Activated T-helper 2 cell treated with anti-CD3 and anti-CD28 coated beads, Interferon-gamma antibody, Interleukin-2, Interleukin-4, amounts not matched to agents 10 μg/mL and 5 μg/mL and 100 μg/mL, durations not matched to agents 14 hours and 24 hours and 36 hours (primary cell): ENCODE data around the gene BEST1. TPM values are rescaled to one million over a fixed set of nuclear protein-coding genes. Genes with fewer than 3 reads are reported as not detected.
"Not testable (repeated sequence)": the region's sequence is repeated elsewhere in the genome, so short reads cannot be mapped to it uniquely, and the experiment has no call there.

Source experiments
- DNase-seq: peaks from one replicate; pipeline ENCODE4 v3.0.0; 2021; ENCODE audit warnings: low spot score
- H3K27ac Mint-ChIP-seq: one replicate; pipeline ENCODE4 v1.8.0; 2021; ENCODE audit warnings: mixed read lengths
- H3K27me3 Mint-ChIP-seq: one replicate; pipeline ENCODE4 v1.8.0; 2021; ENCODE audit warnings: low read depth, mixed read lengths
- H3K36me3 Mint-ChIP-seq: one replicate; pipeline ENCODE4 v1.8.0; 2021; ENCODE audit warnings: low read depth, mixed read lengths
- H3K4me1 Mint-ChIP-seq: one replicate; pipeline ENCODE4 v1.8.0; 2021; ENCODE audit warnings: low read depth, mixed read lengths
- H3K4me3 Mint-ChIP-seq: one replicate; pipeline ENCODE4 v1.8.0; 2021; ENCODE audit warnings: low read depth, mild to moderate bottlenecking, moderate library complexity, mixed read lengths
- H3K9me3 Mint-ChIP-seq: one replicate; pipeline ENCODE4 v1.8.0; 2021; ENCODE audit warnings: mixed read lengths
- intact Hi-C: fragments of 100-400 bp; cut with micrococcal nuclease; formaldehyde crosslinking; loops from one replicate; pipeline ENCODE4 v1.15.1; 2023
- total RNA-seq: library from RNA; stranded (reverse); gene quantifications from 2 replicates; pipeline ENCODE4 v1.2.3, GENCODE V29; 2022

BEST1 gene
- total RNA-seq, 1 donor from 2014 or later = not detected

GRCh38 chr11:61940466-61940865 lies 9.7 kb upstream of the BEST1 start:
- Mint-ChIP-seq H3K36me3 (no peaks in the 10 kb centered on the region), H3K4me3 (no peak overlapping the region), H3K9me3 (peaks cover 6% of the 10 kb centered on the region), H3K27ac (no peak overlapping the region), H3K27me3 (peaks cover 19% of the 10 kb centered on the region), H3K4me1 (no peaks in the 10 kb centered on the region)
- intact Hi-C loops = no loop called here
- DNase-seq = no peak

GRCh38 chr11:61945191-61945590 lies 5.0 kb upstream of the BEST1 start:
- Mint-ChIP-seq H3K9me3 (no peaks in the 10 kb centered on the region), H3K4me3 (no peak overlapping the region), H3K27me3 (peaks cover 6% of the 10 kb centered on the region), H3K27ac (no peak overlapping the region), H3K4me1 (no peaks in the 10 kb centered on the region), H3K36me3 (no peaks in the 10 kb centered on the region)
- no peak for DNase-seq
- intact Hi-C loops = loop anchor here (5.0 kb wide), 1 partner anchor 162 kb away; no protein-coding TSS in a partner anchor

DNA sequence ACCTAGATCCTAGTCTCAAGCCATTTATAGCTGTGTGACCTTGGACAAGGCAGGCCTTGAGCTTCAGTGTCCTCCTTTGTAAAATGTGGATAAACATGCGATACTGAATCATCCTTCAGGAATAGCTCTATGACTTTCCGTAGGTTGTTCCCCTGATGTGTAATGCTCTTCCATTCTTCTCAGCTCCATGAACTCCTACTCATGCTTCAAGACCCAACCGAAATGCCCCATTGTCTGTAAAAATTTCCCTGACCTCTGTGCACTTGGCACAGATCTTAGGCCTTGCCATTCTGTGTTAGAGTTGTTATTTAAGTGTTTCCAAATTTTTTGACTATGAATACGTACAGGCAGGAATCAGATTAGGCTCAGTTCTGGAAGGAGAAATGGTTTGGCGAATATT lies 3.3 kb upstream of the BEST1 start:
- no peaks in the 10 kb centered on the region for H3K36me3 Mint-ChIP-seq
- H3K27me3 Mint-ChIP-seq = peaks cover 6% of the 10 kb centered on the region
- no peak for DNase-seq
- intact Hi-C loops = loop anchor here (1.0 to 5.0 kb wide), 4 partner anchors 48 to 160 kb away; no protein-coding TSS in a partner anchor
- H3K9me3 Mint-ChIP-seq = no peaks in the 10 kb centered on the region
- H3K4me1 Mint-ChIP-seq = no peaks in the 10 kb centered on the region
- H3K27ac Mint-ChIP-seq = no peak overlapping the region
- no peak overlapping the region for H3K4me3 Mint-ChIP-seq

DNA sequence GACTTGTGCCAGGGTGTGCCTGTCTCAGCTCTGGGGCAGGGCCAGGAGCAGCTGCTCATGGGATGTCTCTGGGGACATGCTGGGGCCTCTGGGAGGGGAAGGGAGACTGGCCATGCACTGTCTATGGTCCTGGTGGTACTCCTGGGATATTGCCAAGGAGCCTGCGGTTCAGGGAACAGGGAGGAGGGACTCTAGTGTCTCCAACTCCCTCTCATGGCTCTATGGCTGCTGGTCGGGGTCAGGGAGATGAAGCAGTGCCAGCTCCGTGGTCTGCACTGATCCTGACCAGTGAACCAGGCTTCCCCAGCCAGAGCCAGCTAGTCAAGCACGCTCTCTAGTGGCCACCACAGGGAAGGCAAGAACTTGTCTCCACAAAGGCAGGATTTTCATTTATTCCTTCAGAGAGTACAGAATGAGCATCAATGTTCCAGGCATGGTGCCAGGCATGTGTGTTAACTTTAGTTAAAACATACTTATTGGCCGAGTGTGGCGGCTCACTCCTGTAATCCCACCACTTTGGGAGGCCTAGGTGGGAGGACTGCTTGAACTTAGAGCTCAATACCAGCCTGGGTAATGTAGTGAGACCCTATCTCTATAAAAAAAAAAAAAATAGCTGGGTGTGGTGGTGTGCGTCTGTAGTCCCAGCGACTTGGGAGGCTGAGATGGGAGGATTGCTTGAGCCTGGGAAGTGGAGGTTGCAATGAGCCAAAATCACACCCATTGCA lies 2.5 kb upstream of the BEST1 start:
- H3K4me1 Mint-ChIP-seq = no peaks in the 10 kb centered on the region
- H3K36me3 Mint-ChIP-seq = no peaks in the 10 kb centered on the region
- intact Hi-C loops = loop anchor here (1.0 to 5.0 kb wide), 4 partner anchors 48 to 160 kb away; no protein-coding TSS in a partner anchor
- H3K9me3 Mint-ChIP-seq = no peaks in the 10 kb centered on the region
- no peak overlapping the region for H3K27ac Mint-ChIP-seq
- H3K4me3 Mint-ChIP-seq = no peak overlapping the region
- peak; percentile 49 for DNase-seq
- peaks cover 4% of the 10 kb centered on the region for H3K27me3 Mint-ChIP-seq

DNA sequence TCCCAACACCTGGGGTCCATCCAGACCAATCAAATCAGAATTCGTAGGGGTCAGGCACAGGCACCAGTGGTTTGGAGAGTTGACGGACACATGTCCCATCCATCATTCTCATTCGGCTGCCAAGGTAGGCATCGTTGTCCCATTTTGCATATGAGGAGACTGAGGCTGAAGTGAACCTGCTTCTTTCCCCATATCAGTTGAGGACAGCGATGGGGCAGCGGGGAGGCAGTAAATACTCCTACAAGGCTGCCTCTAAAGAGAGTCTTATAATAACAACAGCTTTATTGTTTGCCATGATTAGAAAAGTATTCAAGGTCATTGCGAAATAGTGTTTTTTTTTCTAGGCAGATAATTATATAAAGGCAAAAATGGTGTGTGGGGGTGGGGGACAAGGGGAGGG lies 1.6 kb upstream of the BEST1 start:
- Mint-ChIP-seq H3K27ac (no peak overlapping the region), H3K9me3 (no peaks in the 10 kb centered on the region), H3K4me3 (no peak overlapping the region), H3K4me1 (no peaks in the 10 kb centered on the region), H3K36me3 (no peaks in the 10 kb centered on the region), H3K27me3 (peaks cover 3% of the 10 kb centered on the region)
- DNase-seq = no peak
- intact Hi-C loops = loop anchor here (5.0 kb wide), 1 partner anchor 159 kb away; no protein-coding TSS in a partner anchor

DNA sequence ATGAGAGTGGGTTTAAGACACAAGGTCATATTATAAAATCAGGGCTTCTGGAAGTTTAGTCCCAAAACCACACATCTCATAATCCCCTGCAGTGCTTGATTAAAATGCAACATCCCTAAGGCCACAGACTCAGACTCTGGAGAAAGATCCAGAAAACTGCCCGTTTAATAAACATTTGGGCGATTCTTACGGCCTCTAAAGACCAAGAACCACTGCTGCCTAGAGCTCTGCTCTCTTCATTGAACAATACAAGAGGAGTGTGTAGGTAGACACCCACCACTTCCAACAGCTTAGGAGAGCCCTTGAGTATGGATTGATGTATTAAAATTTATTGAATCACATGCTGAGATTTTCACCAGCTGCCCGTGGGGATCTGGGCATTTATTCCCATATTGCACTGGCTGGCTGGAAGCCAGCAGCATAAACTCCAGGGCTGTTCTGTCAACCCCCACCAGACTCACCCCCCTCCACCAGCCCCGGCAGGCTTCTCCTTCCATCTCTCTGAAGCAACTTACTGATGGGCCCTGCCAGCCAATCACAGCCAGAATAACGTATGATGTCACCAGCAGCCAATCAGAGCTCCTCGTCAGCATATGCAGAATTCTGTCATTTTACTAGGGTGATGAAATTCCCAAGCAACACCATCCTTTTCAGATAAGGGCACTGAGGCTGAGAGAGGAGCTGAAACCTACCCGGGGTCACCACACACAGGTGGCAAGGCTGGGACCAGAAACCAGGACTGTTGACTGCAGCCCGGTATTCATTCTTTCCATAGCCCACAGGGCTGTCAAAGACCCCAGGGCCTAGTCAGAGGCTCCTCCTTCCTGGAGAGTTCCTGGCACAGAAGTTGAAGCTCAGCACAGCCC lies 749 bp upstream of the BEST1 start:
- intact Hi-C loops = loop anchor here (5.0 kb wide), 1 partner anchor 158 kb away; no protein-coding TSS in a partner anchor
- no peak overlapping the region for H3K27ac Mint-ChIP-seq
- no peak overlapping the region for H3K4me3 Mint-ChIP-seq
- H3K4me1 Mint-ChIP-seq = no peaks in the 10 kb centered on the region
- H3K9me3 Mint-ChIP-seq = no peaks in the 10 kb centered on the region
- peaks cover 8% of the 10 kb centered on the region for H3K27me3 Mint-ChIP-seq
- no peaks in the 10 kb centered on the region for H3K36me3 Mint-ChIP-seq
- no peak for DNase-seq

DNA sequence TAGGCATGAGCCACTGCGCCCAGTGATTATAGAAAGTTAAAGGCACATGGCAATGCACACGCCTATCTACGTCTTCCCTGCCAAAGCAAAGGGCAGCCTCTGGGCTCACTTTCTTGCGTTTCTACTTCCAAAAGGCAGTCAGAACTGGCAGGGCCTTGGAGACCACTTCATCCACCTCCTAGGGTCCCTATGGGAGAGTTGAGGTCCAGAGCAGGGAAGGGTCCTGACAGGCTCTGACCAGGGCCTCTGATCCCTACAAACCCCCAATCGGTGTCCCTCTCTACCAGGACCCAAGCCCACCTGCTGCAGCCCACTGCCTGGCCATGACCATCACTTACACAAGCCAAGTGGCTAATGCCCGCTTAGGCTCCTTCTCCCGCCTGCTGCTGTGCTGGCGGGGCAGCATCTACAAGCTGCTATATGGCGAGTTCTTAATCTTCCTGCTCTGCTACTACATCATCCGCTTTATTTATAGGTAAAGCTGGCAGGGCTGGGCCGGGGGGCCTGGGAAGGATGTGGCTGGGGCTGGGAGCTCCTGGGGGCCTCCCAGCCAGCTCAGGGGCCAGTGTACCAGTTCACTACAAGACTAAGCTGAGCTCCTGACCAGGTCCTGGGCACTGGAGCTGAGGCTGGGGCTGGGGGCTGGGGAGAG lies 1.5 kb downstream of the BEST1 start:
- Mint-ChIP-seq H3K27me3 (peaks cover 21% of the 10 kb centered on the region), H3K9me3 (no peaks in the 10 kb centered on the region), H3K27ac (no peak overlapping the region), H3K4me3 (no peak overlapping the region), H3K36me3 (no peaks in the 10 kb centered on the region), H3K4me1 (peaks cover 2% of the 10 kb centered on the region)
- no peak for DNase-seq
- intact Hi-C loops = no loop called here

DNA sequence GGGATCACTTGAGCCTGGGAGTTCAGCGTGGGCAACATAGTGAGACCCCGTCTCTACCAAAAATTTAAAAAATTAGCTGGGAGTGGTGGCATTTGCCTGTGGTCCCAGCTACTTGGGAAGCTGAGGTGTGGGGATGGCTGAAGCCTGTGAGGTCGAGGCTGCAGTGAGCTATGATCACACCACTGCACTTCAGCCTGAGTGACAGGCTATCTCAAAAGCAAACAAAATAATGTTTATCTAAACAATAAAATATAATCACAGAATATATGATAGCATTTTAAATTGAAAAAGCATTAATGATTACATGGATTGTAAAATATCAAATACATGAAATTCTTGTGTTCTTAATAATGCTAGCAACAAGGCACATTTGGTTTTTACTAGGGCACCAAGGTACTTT lies 2.7 kb downstream of the BEST1 start:
- Mint-ChIP-seq H3K27me3 (peaks cover 22% of the 10 kb centered on the region), H3K4me1 (peaks cover 2% of the 10 kb centered on the region), H3K4me3 (no peak overlapping the region), H3K36me3 (no peaks in the 10 kb centered on the region), H3K27ac (no peak overlapping the region), H3K9me3 (no peaks in the 10 kb centered on the region)
- intact Hi-C loops = no loop called here
- no peak for DNase-seq

- H3K27ac Mint-ChIP-seq, intact Hi-C loops, H3K9me3 Mint-ChIP-seq, DNase-seq, H3K4me1 Mint-ChIP-seq, H3K36me3 Mint-ChIP-seq, H3K4me3 Mint-ChIP-seq: not testable (repeated sequence)
- H3K27me3 Mint-ChIP-seq = peaks cover 22% of the 10 kb centered on the region
These were observed 3.5 kb downstream of the BEST1 start for GRCh38 chr11:61953632-61954031.

- DNase-seq = no peak
These were observed 4.1 kb downstream of the BEST1 start for GRCh38 chr11:61954106-61954850.

GRCh38 chr11:61954851-61955421 lies 4.8 kb downstream of the BEST1 start:
- H3K36me3 Mint-ChIP-seq = no peaks in the 10 kb centered on the region
- intact Hi-C loops = no loop called here
- H3K27ac Mint-ChIP-seq = no peak overlapping the region
- H3K27me3 Mint-ChIP-seq = peaks cover 22% of the 10 kb centered on the region
- H3K4me1 Mint-ChIP-seq = peaks cover 2% of the 10 kb centered on the region
- H3K9me3 Mint-ChIP-seq = no peaks in the 10 kb centered on the region
- no peak overlapping the region for H3K4me3 Mint-ChIP-seq
- DNase-seq = no peak

More at GRCh38 chr11:61954106-61954850, 4.1 kb downstream of the BEST1 start:
- intact Hi-C loops = no loop called here
- Mint-ChIP-seq H3K27ac (no peak overlapping the region), H3K27me3 (peaks cover 22% of the 10 kb centered on the region), H3K4me1 (peaks cover 2% of the 10 kb centered on the region), H3K36me3 (no peaks in the 10 kb centered on the region), H3K9me3 (no peaks in the 10 kb centered on the region), H3K4me3 (no peak overlapping the region)
